ENCODE measurements around the gene RASL10B. TPM values are rescaled to one million over a fixed set of nuclear protein-coding genes. Genes with fewer than 3 reads are reported as not detected.

Gene RASL10B
- total and polyA plus RNA-seq, 9 donors = 2.3 to 14.8 (median 6.6) TPM

DNA sequence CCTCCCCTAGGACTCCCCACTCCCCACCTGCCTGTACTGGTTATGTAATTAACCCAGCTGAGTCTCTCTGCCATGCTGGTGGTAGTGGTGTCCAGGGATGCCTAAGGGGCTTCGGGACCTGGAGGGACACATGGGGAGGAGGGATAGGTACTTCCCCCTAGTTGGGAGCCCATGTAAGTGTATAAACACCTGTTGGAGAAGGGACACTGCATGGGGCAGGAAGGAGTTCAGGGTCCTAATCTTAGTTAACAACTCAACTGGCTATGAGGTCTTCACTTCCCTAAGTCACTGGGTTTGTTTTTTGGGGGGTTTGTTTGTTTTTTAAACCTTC lies 1.3 kb downstream of the RASL10B start:
- TF ChIP-seq, protein P1, sequence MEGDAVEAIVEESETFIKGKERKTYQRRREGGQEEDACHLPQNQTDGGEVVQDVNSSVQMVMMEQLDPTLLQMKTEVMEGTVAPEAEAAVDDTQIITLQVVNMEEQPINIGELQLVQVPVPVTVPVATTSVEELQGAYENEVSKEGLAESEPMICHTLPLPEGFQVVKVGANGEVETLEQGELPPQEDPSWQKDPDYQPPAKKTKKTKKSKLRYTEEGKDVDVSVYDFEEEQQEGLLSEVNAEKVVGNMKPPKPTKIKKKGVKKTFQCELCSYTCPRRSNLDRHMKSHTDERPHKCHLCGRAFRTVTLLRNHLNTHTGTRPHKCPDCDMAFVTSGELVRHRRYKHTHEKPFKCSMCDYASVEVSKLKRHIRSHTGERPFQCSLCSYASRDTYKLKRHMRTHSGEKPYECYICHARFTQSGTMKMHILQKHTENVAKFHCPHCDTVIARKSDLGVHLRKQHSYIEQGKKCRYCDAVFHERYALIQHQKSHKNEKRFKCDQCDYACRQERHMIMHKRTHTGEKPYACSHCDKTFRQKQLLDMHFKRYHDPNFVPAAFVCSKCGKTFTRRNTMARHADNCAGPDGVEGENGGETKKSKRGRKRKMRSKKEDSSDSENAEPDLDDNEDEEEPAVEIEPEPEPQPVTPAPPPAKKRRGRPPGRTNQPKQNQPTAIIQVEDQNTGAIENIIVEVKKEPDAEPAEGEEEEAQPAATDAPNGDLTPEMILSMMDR (IDR thresholded peaks at IDR 0.05) = no peak
- no peak for TF ChIP-seq EP300 (IDR thresholded peaks at IDR 0.05)
- no peak for TF ChIP-seq POLR2A (IDR thresholded peaks at IDR 0.05)
- intact Hi-C loops (cut with DNase I) = no loop called here
- Histone ChIP-seq H3K4me1 (ENCODE audit: insufficient read depth) (peaks cover 7% of the 10 kb centered on the region), H3K36me3 (no peaks in the 10 kb centered on the region), H3K4me3 (no peak overlapping the region), H3K27me3 (no peaks in the 10 kb centered on the region), H3K9me3 (no peaks in the 10 kb centered on the region), H3K27ac (peak overlapping the region in 1 of 2 donors; percentile 40)
- 74 to 87% (median 78%) methylated on average over 1 of the region's 1 CpG for WGBS, 3 donors
- DNase-seq = no peak

DNA sequence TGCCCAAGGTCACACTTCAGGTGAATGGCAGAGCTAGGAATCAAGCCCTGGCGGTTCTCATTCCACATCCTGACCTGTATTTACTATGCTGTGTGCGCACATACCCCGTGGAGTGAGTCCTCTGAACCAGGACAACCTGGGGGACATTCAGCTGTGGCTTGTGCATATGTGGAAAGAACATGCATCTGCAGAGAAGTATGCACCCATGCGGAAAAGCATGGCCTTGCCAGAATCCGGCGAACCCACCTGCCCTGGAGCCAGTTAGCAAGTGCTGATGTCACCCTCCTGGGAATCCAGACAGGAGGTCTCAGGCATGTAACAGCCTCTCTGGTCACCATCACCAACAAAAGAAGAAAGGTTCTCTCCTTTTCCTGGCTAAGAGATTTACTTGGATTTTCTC lies 1.9 kb downstream of the RASL10B start:
- 85 to 92% (median 88%) methylated on average over 6 of the region's 6 CpGs for WGBS, 3 donors
- intact Hi-C loops (cut with DNase I) = no loop called here
- H3K27me3 ChIP-seq = no peaks in the 10 kb centered on the region
- no peak for DNase-seq
- peaks cover 7% of the 10 kb centered on the region for H3K4me1 ChIP-seq (ENCODE audit: insufficient read depth)
- H3K4me3 ChIP-seq = no peak overlapping the region
- TF ChIP-seq, protein P1 (IDR thresholded peaks at IDR 0.05) = no peak
- no peak for TF ChIP-seq EP300 (IDR thresholded peaks at IDR 0.05)
- no peak for TF ChIP-seq POLR2A (IDR thresholded peaks at IDR 0.05)
- no peaks in the 10 kb centered on the region for H3K36me3 ChIP-seq
- H3K9me3 ChIP-seq = no peaks in the 10 kb centered on the region
- no peak overlapping the region for H3K27ac ChIP-seq

DNA sequence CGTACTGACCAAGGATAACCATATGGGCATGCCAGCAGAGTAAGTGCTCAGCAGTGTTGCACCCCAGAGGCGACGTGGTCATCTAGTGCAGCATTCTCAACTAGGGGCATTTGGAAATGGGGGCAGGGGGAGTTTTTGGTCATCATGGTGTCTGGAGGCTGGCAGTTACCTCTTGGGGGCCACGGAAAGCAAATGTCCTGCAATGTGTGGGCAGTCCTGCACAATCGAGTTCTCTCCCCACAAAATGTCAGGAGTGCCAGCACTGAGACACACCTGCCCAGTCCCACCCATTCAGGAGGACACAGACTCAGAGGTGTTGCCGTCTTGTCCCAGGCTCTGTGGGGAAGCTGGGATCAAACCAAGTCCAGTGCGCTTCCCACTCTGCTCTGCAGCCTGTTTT lies 3.0 kb downstream of the RASL10B start:
- intact Hi-C loops (cut with DNase I) = no loop called here
- Histone ChIP-seq H3K9me3 (no peaks in the 10 kb centered on the region), H3K27ac (no peak overlapping the region), H3K36me3 (no peaks in the 10 kb centered on the region), H3K27me3 (no peaks in the 10 kb centered on the region), H3K4me1 (ENCODE audit: insufficient read depth) (peaks cover 7% of the 10 kb centered on the region), H3K4me3 (no peak overlapping the region)
- TF ChIP-seq, protein P1 (IDR thresholded peaks at IDR 0.05) = no peak
- no peak for TF ChIP-seq EP300 (IDR thresholded peaks at IDR 0.05)
- no peak for TF ChIP-seq POLR2A (IDR thresholded peaks at IDR 0.05)
- DNase-seq = no peak
- 76 to 84% (median 84%) methylated on average over 7 of the region's 7 CpGs for WGBS, 3 donors

DNA sequence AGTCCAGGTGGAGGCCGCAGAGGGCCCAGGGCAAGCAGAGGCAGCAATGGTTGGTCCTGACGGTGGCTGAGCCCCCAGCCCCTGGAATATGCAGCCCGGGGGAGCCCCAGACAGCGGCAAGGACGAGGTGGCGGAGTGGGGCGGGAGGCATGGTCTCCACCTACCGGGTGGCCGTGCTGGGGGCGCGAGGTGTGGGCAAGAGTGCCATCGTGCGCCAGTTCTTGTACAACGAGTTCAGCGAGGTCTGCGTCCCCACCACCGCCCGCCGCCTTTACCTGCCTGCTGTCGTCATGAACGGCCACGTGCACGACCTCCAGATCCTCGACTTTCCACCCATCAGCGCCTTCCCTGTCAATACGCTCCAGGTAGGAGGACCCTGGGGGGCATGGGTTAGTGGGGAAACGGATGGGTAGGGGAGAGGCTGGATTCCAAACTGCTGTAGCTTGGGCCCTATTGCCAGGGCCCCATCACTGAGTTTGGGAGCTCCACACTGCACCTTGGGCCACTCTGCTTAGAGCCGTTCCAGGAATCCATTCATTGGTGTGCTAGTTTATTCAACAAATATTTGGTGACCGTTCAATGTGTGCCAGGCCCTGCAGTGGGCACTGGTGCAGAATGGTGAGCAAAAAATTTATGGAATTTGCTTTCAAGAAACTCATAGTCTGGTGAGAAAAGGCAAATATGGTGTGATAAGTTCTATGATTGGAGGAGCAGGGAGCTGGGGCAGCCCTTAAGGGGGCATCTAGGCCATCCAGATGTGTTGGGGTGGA lies 3.8 kb downstream of the RASL10B start:
- Histone ChIP-seq H3K4me1 (ENCODE audit: insufficient read depth) (peaks cover 7% of the 10 kb centered on the region), H3K9me3 (no peaks in the 10 kb centered on the region), H3K36me3 (no peaks in the 10 kb centered on the region), H3K27me3 (no peaks in the 10 kb centered on the region), H3K27ac (no peak overlapping the region), H3K4me3 (no peak overlapping the region)
- TF ChIP-seq POLR2A (IDR thresholded peaks at IDR 0.05) (no peak), EP300 (IDR thresholded peaks at IDR 0.05) (no peak)
- TF ChIP-seq, protein P1 (IDR thresholded peaks at IDR 0.05) = no peak
- DNase-seq = no peak
- intact Hi-C loops (cut with DNase I) = no loop called here
- 79 to 89% (median 85%) methylated on average over 29 of the region's 29 CpGs for WGBS, 3 donors
